CD14-positive monocyte (primary cell): Measurements from ENCODE around the gene CST3. TPM values are rescaled to one million over a fixed set of nuclear protein-coding genes. Genes with fewer than 3 reads are reported as not detected.
A peak's percentile ranks its signal among the peaks of the same experiment; 100 is the strongest.

Experiments used
- DNase-seq, 3 donors: peaks; one replicate each; pipeline ENCODE4 v3.0.0-alpha.2; 2011 to 2022
- H2AFZ ChIP-seq: 2 replicates; pipeline ENCODE4 v1.6.0; 2012; ENCODE audit warnings: mild to moderate bottlenecking, low read depth, low read length, inconsistent platforms; ENCODE audit not compliant: insufficient read depth, poor library complexity, severe bottlenecking
- H3K27ac ChIP-seq, 2 donors: 1 replicate in 1 of 2; 2 replicates in 1 of 2; pipeline ENCODE4 v1.5.1; 2012 to 2013; ENCODE audit warnings: low read length in 2 of 2, control low read depth in 1 of 2, inconsistent platforms in 1 of 2, low read depth in 1 of 2, mild to moderate bottlenecking in 1 of 2
- H3K27me3 ChIP-seq, 2 donors: one replicate each; pipeline versions ENCODE4 v1.6.0 to v1.6.1; 2011 to 2013; ENCODE audit warnings: low read length in 2 of 2; ENCODE audit not compliant: control insufficient read depth in 2 of 2, insufficient read depth in 2 of 2
- H3K36me3 ChIP-seq, 2 donors: replicated peaks in 1 of 2; 1 replicate in 1 of 2; 2 replicates in 1 of 2; pipeline versions ENCODE4 v1.5.1 to v1.6.1; 2012 to 2013; ENCODE audit warnings: low read length in 2 of 2, control low read depth in 1 of 2, inconsistent platforms in 1 of 2, mild to moderate bottlenecking in 1 of 2; ENCODE audit not compliant: insufficient read depth in 2 of 2, control insufficient read depth in 1 of 2
- H3K4me1 ChIP-seq, 2 donors: 1 replicate in 1 of 2; 2 replicates in 1 of 2; pipeline versions ENCODE4 v1.5.1 to v1.6.1; 2012 to 2013; ENCODE audit warnings: low read length in 2 of 2, control low read depth in 1 of 2, inconsistent platforms in 1 of 2, mild to moderate bottlenecking in 1 of 2, moderate library complexity in 1 of 2; ENCODE audit not compliant: insufficient read depth in 2 of 2, control insufficient read depth in 1 of 2
- H3K4me2 ChIP-seq: replicated peaks from 2 replicates; pipeline ENCODE3; 2012; ENCODE audit warnings: low read length, moderate library complexity, mild to moderate bottlenecking; ENCODE audit not compliant: poor library complexity, severe bottlenecking; ENCODE audit errors: extremely low read depth
- H3K4me3 ChIP-seq, 3 experiments: fragments of 200-600 bp in 1 of 3; sonication (generic) in 1 of 3; replicated peaks in 1 of 3; 1 replicate in 2 of 3; 2 replicates in 1 of 3; pipeline ENCODE4 v1.5.1; 2011 to 2013; ENCODE audit warnings: low read length in 3 of 3, mild to moderate bottlenecking in 3 of 3, control low read depth in 2 of 3, low read depth in 2 of 3, inconsistent platforms in 1 of 3, moderate library complexity in 1 of 3
- H3K79me2 ChIP-seq: 2 replicates; pipeline ENCODE4 v1.6.0; 2012; ENCODE audit warnings: mild to moderate bottlenecking, control low read depth, inconsistent platforms, low read length, moderate library complexity; ENCODE audit not compliant: insufficient read depth
- H3K9ac ChIP-seq: 2 replicates; pipeline ENCODE4 v1.6.0; 2017; ENCODE audit warnings: low read length, mild to moderate bottlenecking; ENCODE audit not compliant: insufficient read depth, poor library complexity, severe bottlenecking
- H3K9me3 ChIP-seq, 2 donors: replicated peaks in 1 of 2; 1 replicate in 1 of 2; 2 replicates in 1 of 2; pipeline versions ENCODE4 v1.5.1 to v1.6.1; 2012 to 2013; ENCODE audit warnings: low read length in 2 of 2, control low read depth in 1 of 2; ENCODE audit not compliant: control insufficient read depth in 1 of 2, insufficient read depth in 1 of 2
- H4K20me1 ChIP-seq: 2 replicates; pipeline ENCODE4 v1.6.0; 2012; ENCODE audit warnings: mild to moderate bottlenecking, low read length, control low read depth, moderate library complexity; ENCODE audit not compliant: insufficient read depth
- H3K27ac Mint-ChIP-seq, 7 donors: one replicate each; pipeline ENCODE4 v1.8.0; 2020; ENCODE audit warnings: mild to moderate bottlenecking in 7 of 7, mixed read lengths in 7 of 7, moderate library complexity in 6 of 7, inconsistent platforms in 2 of 7
- H3K27me3 Mint-ChIP-seq, 3 donors: one replicate each; pipeline ENCODE4 v1.8.0; 2021 to 2022; ENCODE audit warnings: low read depth in 3 of 3, mild to moderate bottlenecking in 3 of 3, mixed read lengths in 3 of 3, moderate library complexity in 3 of 3, inconsistent platforms in 1 of 3
- H3K36me3 Mint-ChIP-seq, 2 donors: one replicate each; pipeline ENCODE4 v1.8.0; 2020; ENCODE audit warnings: mixed read lengths in 2 of 2, inconsistent platforms in 1 of 2, mild to moderate bottlenecking in 1 of 2
- H3K4me1 Mint-ChIP-seq: one replicate; pipeline ENCODE4 v1.8.0; 2020; ENCODE audit warnings: mild to moderate bottlenecking, mixed read lengths
- H3K4me3 Mint-ChIP-seq, 2 donors: one replicate each; pipeline ENCODE4 v1.8.0; 2020; ENCODE audit warnings: mild to moderate bottlenecking in 2 of 2, mixed read lengths in 2 of 2, moderate library complexity in 1 of 2
- H3K9me3 Mint-ChIP-seq, 7 donors: one replicate each; pipeline ENCODE4 v1.8.0; 2020 to 2022; ENCODE audit warnings: mixed read lengths in 7 of 7, mild to moderate bottlenecking in 6 of 7, moderate library complexity in 6 of 7, inconsistent platforms in 2 of 7
- WGBS: methylation state at CpG from one replicate; pipeline ENCODE4 v1.1.5; 2013; ENCODE audit warnings: missing lambda C conversion rate; ENCODE audit not compliant: insufficient coverage; 5-methylcytosine and 5-hydroxymethylcytosine counted together
- intact Hi-C, 2 donors: fragments of 100-400 bp; cut with micrococcal nuclease; formaldehyde crosslinking; loops; one replicate each; pipeline versions ENCODE4 v1.15.0 to v1.15.1; 2023
- polyA plus RNA-seq, 3 donors: library from polyadenylated mRNA; depleted of rRNA in 1 of 3; unstranded in 2 of 3; stranded (reverse) in 1 of 3; fragments of 300-500 nt in 2 of 3; fragments of >200 nt in 1 of 3; fragmentation: Illumina TruSeq in 2 of 3; gene quantifications; 1 replicate in 2 of 3; 2 replicates in 1 of 3; pipeline ENCODE4 v1.2.3, GENCODE V29; 2012 to 2021
- TF ChIP-seq, protein P1 (sequence below): fragments of 200-600 bp; IDR thresholded peaks from one replicate; pipeline ENCODE4 v1.8.0; 2022; ENCODE audit warnings: antibody characterized with exemption, mild to moderate bottlenecking

CST3 gene
- polyA plus RNA-seq, 3 donors: 1,459 to 3,222 (median 2,657) TPM

GRCh38 chr20:23629542-23630391 is 8.0 kb downstream of the CST3 start:
- Histone ChIP-seq H3K27me3 (no peaks in the 10 kb centered on the region), H3K9ac (no peak overlapping the region), H3K36me3 (peaks cover 24 to 37% of the 10 kb centered on the region in 2 donors), H3K4me1 (peaks cover 64 to 76% of the 10 kb centered on the region in 2 donors), H3K4me3 (peak overlapping the region in 1 of 3 experiments; percentile 7), H3K4me2 (no peak overlapping the region), H2AFZ (no peak overlapping the region), H3K79me2 (peaks cover 6% of the 10 kb centered on the region), H3K9me3 (no peaks in the 10 kb centered on the region), H3K27ac (peak overlapping the region in 1 of 2 donors; percentile 27), H4K20me1 (peaks cover 39% of the 10 kb centered on the region)
- TF ChIP-seq, protein P1, sequence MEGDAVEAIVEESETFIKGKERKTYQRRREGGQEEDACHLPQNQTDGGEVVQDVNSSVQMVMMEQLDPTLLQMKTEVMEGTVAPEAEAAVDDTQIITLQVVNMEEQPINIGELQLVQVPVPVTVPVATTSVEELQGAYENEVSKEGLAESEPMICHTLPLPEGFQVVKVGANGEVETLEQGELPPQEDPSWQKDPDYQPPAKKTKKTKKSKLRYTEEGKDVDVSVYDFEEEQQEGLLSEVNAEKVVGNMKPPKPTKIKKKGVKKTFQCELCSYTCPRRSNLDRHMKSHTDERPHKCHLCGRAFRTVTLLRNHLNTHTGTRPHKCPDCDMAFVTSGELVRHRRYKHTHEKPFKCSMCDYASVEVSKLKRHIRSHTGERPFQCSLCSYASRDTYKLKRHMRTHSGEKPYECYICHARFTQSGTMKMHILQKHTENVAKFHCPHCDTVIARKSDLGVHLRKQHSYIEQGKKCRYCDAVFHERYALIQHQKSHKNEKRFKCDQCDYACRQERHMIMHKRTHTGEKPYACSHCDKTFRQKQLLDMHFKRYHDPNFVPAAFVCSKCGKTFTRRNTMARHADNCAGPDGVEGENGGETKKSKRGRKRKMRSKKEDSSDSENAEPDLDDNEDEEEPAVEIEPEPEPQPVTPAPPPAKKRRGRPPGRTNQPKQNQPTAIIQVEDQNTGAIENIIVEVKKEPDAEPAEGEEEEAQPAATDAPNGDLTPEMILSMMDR: no peak
- DNase-seq: no peak
- Mint-ChIP-seq H3K9me3 (no peaks in the 10 kb centered on the region), H3K4me1 (peaks cover 78% of the 10 kb centered on the region), H3K27me3 (peaks cover 0 to 3% (median 2%) of the 10 kb centered on the region in 3 donors), H3K36me3 (peaks cover 40 to 61% of the 10 kb centered on the region in 2 donors), H3K4me3 (no peak overlapping the region), H3K27ac (peak overlapping the region in 6 of 7 donors; percentile 21 to 81 (median 68))
- WGBS: 67% methylated on average over 12 of the region's 12 CpGs
- intact Hi-C loops: no loop called here

- H3K9me3 ChIP-seq: no peaks in the 10 kb centered on the region
- H3K4me3 ChIP-seq: peak overlapping the region in 1 of 3 experiments; percentile 7
- Mint-ChIP-seq H3K36me3 (peaks cover 33 to 54% of the 10 kb centered on the region in 2 donors), H3K4me1 (peaks cover 75% of the 10 kb centered on the region), H3K27ac (peak overlapping the region; percentile 10 to 81 (median 44)), H3K27me3 (peaks cover 0 to 3% (median 2%) of the 10 kb centered on the region in 3 donors), H3K9me3 (no peaks in the 10 kb centered on the region), H3K4me3 (no peak overlapping the region)
- TF ChIP-seq, protein P1: no peak
- peak in 2 of 3 donors; percentile 45 to 56 for DNase-seq
- H2AFZ ChIP-seq: no peak overlapping the region
- H3K4me2 ChIP-seq: no peak overlapping the region
- intact Hi-C loops: no loop called here
- H3K9ac ChIP-seq: no peak overlapping the region
- H3K4me1 ChIP-seq: peaks cover 57 to 69% of the 10 kb centered on the region in 2 donors
- WGBS: 26% methylated on average over 6 of the region's 7 CpGs
- peaks cover 17 to 30% of the 10 kb centered on the region in 2 donors for H3K36me3 ChIP-seq
- H3K27me3 ChIP-seq: no peaks in the 10 kb centered on the region
- H4K20me1 ChIP-seq: peaks cover 32% of the 10 kb centered on the region
- H3K79me2 ChIP-seq: no peaks in the 10 kb centered on the region
- H3K27ac ChIP-seq: peak overlapping the region in 1 of 2 donors; percentile 27
These were observed 8.7 kb downstream of the CST3 start for GRCh38 chr20:23629017-23629541.
